NCI-H2107 treated with DMSO at 0.1 percent for 48 hours (cell line): ENCODE results near the gene GRID2.

ENCODE experiments used
- DNase-seq: peaks from one replicate; lab custom pipeline; 2025; ENCODE audit not compliant: unreplicated experiment; lab: John Stamatoyannopoulos, UW

Gene GRID2

GRCh38 chr4:92520563-92520962, 216.8 kb downstream of the GRID2 start:
- no peak for DNase-seq

GRCh38 chr4:92521941-92522340, 218.2 kb downstream of the GRID2 start:
- DNase-seq = no peak

- no peak for DNase-seq
These were observed 218.6 kb downstream of the GRID2 start for GRCh38 chr4:92522356-92522755.

- DNase-seq = no peak
These were observed 220.4 kb downstream of the GRID2 start for GRCh38 chr4:92524131-92524530.

- no peak for DNase-seq
These were observed 224.8 kb downstream of the GRID2 start for GRCh38 chr4:92528541-92528940.

GRCh38 chr4:92529510-92529909, 225.7 kb downstream of the GRID2 start:
- DNase-seq = no peak

GRCh38 chr4:92535599-92535998, 231.8 kb downstream of the GRID2 start:
- DNase-seq = no peak

GRCh38 chr4:92551616-92552015, 247.8 kb downstream of the GRID2 start:
- no peak for DNase-seq

GRCh38 chr4:92566269-92566668, 262.5 kb downstream of the GRID2 start:
- DNase-seq = no peak

- no peak for DNase-seq
These were observed 277.1 kb downstream of the GRID2 start for GRCh38 chr4:92580816-92581215.

- no peak for DNase-seq
These were observed 295.3 kb downstream of the GRID2 start for GRCh38 chr4:92599044-92599443.

GRCh38 chr4:92600638-92601037, 296.9 kb downstream of the GRID2 start:
- no peak for DNase-seq

- DNase-seq = no peak
These were observed 302.5 kb downstream of the GRID2 start for GRCh38 chr4:92606227-92606626.

GRCh38 chr4:92615049-92615448, 311.3 kb downstream of the GRID2 start:
- no peak for DNase-seq

- no peak for DNase-seq
These were observed 315.2 kb downstream of the GRID2 start for GRCh38 chr4:92618968-92619367.

GRCh38 chr4:92629302-92629701, 325.5 kb downstream of the GRID2 start:
- DNase-seq = no peak

- DNase-seq = no peak
These were observed 331.1 kb downstream of the GRID2 start for GRCh38 chr4:92634882-92635281.

GRCh38 chr4:92636038-92636806, 332.5 kb downstream of the GRID2 start:
- no peak for DNase-seq

- DNase-seq = no peak
These were observed 337.6 kb downstream of the GRID2 start for GRCh38 chr4:92641409-92641808.

GRCh38 chr4:92646826-92647225, 343.1 kb downstream of the GRID2 start:
- DNase-seq = no peak

- DNase-seq = no peak
These were observed 347.8 kb downstream of the GRID2 start for GRCh38 chr4:92651536-92651935.

- DNase-seq = no peak
These were observed 350.3 kb downstream of the GRID2 start for GRCh38 chr4:92654084-92654483.

GRCh38 chr4:92657695-92658094, 353.9 kb downstream of the GRID2 start:
- DNase-seq = no peak
